Effector CD4-positive, alpha-beta T cell (primary cell): ENCODE data around the gene ATG10.
"Not testable (repeated sequence)": the region's sequence is repeated elsewhere in the genome, so short reads cannot be mapped to it uniquely, and the experiment has no call there.

Experiments
- DNase-seq: peaks from one replicate; pipeline ENCODE4 v3.0.0-alpha.2; 2020

ATG10 gene

DNA sequence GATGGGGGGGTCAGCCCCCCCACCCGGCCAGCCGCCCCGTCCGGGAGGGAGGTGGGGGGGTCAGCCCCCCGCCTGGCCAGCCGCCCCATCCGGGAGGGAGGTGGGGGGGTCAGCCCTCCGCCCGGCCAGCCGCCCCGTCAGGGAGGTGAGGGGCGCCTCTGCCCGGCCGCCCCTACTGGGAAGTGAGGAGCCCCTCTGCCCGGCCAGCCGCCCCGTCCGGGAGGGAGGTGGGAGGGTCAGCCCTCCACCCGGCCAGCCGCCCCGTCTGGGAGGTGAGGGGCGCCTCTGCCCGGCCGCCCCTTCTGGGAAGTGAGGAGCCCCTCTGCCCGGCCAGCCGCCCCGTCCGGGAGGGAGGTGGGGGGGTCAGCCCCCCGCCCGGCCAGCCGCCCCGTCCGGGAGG lies 168.0 kb downstream of the ATG10 start:
- DNase-seq, result not testable (repeated sequence)

DNA sequence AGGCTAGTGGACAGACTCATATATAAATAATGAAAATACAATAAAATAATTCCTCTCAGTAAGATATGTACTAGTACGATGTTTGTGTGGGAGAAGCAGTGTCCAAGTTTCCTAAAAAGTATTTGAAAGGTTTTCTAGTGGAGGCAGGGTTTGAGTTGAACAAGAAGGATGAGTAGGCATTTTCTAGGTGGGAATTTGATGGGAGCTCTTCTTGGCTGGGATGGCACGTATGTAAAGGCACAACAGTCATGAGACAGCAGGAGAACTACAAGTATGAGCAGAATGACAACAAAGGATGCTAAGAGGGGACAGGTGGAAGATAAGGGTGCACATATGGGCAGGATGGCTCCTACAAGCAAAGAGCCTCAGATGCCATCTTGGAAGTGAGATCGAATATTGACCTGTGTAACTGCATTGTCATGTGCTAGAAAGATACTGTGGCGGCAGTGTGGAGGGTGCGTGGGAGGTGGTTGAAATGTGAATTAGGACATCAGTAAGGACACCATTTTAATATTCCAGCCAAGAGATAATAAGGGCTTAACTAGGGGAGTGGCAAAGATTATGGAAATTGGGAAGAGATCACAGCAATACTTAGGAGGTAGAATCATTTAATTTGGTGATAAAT lies 170.5 kb downstream of the ATG10 start:
- no peak for DNase-seq

DNA sequence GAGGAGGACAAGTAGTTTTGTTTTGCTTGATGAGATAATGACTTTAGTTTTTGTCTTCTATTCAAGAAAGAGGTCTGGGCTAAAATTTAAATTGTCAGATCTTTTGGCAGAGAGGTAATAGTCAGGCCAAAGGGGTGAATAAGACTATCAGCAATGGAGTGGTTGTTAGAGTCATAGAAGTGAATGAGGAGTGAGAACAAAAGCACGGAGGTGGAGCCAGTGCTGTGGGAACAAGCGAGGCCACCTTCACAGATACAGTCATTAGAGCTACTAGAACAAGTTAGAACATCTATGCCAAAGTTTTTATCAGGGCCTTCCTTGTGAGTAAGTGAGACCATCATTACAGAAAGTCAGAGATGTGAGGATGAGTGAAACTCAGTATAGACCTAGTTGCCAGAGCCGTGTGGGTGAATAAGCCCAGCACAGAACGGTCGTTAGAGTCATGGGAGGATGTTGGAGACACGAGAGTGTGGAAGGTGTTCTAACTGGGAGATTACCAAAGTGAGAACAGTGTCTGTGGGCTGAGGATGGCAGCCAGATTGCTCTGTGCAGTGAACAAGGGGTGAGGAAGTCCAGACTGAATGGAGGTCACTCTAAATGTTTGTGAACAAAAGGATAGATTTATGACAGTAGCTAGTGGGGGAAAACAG lies 171.2 kb downstream of the ATG10 start:
- no peak for DNase-seq

DNA sequence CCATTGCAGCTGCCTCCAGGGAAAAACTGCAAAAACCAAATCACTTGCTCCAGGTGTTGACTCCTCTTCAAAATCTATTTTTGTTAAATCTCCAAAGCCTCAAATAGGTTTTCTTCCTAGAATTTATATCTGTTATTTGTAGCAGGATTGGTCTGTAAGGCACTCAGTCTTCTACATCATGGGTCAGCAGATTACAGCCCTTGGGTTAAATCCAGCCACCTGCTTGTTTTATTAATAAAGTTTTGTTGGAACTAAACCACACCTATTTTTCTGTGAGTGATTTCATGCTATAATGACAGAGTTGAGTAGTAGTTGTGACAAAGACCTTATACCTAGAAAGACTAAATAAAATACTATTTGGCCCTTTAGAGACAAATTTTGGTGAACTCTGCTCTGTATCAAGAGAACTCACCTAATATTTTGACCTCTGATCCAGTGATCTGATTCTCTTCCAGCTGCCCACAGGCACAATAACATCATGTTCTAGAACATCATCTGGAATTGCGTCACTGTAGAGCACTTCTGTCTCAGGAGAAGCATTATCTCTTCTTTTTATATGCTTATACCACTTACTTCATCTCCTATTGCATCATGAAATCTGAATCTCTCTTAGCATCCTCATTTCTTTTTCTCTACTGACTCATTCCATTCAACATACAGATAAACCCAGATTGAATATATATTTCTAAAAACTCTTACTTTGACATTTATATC lies 176.2 kb downstream of the ATG10 start:
- no peak for DNase-seq

DNA sequence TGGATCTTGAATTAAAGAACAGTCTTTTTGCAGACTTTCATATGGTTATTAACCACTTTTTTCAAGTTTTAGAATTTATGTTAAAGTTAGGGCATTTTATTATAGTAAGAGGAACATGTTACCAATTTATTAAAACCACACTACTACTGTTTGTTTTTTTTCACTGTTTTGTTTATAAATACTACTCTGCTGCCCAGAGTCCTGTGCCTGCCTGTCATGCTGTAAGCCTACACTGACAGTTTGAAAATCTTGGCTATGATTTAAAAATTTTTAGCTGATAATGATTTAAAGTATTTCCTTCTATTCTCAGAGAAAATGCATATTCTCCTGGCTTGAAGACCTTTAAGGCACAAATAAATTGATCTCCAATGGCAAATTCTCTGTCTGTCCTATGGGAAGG lies 177.6 kb downstream of the ATG10 start:
- no peak for DNase-seq

DNA sequence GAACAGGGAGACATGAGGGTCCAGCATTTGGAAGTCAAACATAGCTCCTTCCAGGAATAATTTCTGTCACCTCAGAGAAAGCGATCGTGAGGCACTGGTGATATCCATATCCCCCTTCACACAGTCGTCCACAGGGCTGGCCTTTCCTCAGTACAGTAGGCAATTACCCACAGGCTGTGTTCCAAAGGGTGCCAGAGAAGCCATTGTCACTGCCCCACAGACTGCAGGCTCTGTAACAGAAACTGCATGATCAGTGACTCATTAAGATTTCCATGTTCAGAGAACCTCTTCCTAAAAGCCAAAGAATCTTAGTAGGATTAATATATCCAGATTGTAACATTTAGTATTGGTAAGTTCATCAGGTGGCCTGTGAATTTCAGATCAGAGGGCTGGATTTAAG lies 178.7 kb downstream of the ATG10 start:
- DNase-seq, result no peak

DNA sequence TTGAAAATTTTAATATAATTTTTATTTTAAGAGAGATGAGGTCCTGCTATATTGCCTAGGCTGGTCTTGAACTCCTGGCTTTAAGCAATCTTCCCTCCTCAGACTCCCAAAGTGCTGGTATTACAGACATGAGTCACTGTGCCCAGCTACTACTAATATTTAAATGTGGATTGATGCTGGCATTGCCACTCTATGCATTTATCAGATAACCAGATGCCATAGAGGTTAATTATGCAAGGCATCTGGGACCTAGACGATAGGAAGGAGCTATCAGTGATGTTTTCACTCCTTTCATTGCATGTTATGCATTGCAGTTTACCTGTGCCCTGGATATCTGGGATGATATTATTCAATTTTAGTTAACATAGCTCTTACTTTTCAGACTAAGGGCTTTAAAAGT lies 179.4 kb downstream of the ATG10 start:
- no peak for DNase-seq

DNA sequence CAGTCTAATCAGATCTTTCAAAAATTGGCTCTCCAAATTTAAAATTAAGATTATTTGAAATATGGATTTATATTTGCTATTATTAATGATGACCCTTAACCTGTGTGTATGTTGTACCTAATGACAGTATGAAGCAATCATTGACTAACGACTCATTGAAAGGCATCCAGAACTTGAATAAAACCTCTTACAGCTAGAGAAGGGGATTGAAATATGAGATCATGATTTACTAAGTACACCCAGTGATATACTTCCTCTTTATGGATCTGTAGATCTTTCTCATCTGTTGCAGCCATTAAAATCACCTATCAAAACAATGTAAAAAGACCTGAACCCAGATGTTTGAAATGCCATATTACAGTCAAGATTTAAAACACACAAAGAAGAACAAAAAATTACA lies 179.8 kb downstream of the ATG10 start:
- DNase-seq, result no peak

DNA sequence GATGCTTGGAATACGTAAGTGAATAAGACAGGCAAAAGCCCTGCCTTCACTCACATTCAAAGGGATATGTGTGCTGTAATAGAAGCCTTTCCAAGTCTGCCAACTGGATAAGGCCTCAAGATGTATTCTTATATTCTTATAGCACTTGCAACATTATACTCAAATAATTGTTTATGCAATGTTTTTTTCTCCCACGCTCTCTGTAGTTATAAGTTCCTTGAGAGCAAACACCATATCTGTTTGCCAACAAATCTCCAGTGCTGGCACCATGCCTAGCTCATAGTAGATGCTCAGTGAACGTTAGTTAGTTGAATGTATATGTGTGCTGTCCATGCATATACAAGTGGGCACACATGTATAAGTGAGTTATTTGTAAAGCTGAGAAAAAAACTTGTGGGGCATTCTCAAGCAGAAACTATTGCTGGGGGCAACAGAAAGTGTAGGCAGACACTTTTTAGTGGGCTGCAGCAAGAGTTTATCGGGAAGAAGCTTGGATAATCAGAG lies 181.2 kb downstream of the ATG10 start:
- DNase-seq, result no peak

DNA sequence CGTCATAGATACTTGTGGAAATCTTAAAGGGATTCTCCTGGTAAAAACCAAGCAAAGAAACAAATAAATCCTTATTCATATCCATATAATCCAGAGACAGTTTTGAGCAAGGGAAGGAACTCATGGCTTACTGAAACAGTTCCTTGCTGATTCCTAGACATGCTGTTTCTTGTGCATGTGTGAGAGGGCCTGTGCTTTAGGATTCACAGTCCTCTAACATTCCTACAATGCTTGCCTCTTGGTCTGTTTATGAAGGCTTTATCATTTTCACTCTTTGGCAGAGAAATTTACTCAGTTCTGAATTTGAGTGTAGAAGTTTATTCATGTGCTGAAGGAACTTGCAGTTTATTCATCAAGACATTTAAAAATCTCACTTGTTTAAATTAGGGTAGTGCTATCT lies 183.0 kb downstream of the ATG10 start:
- no peak for DNase-seq

DNA sequence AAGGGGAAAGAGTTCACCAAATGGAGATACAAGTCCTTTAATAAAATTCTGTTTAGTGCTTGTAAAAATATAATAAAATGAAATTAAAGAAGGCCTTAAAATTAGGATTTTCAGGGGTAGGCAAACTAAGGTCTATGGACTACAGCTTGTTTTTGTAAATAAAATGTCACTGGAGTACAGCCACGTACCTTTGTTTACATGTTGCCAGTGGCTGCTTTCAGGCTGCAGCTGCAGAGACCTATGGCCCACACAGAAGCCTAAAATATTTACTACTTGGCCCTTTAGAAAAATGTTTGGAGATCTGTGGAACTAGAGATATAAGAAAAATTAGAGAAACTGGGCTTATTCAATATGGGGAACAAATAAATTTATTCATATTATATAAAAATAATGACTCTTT lies 183.5 kb downstream of the ATG10 start:
- no peak for DNase-seq

DNA sequence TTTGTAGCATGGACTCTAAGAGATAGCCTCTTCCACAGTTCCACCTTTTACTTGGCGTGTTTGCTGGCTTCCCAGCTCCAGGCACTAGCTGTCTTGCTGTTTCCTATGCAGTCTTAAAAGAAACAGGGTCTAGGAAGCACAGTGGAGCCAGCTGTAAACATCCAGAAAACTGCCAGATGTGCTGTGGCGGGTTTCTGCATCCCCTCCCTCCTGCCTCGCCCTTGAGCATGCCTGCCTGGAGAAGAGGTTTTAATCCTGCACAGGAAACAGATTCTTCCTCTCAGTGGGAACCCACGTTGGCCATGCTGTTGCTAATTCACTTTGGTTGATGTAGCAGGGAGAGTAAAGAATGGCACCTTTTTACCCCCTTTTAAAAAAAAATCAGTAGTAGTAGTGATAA lies 185.1 kb downstream of the ATG10 start:
- no peak for DNase-seq

DNA sequence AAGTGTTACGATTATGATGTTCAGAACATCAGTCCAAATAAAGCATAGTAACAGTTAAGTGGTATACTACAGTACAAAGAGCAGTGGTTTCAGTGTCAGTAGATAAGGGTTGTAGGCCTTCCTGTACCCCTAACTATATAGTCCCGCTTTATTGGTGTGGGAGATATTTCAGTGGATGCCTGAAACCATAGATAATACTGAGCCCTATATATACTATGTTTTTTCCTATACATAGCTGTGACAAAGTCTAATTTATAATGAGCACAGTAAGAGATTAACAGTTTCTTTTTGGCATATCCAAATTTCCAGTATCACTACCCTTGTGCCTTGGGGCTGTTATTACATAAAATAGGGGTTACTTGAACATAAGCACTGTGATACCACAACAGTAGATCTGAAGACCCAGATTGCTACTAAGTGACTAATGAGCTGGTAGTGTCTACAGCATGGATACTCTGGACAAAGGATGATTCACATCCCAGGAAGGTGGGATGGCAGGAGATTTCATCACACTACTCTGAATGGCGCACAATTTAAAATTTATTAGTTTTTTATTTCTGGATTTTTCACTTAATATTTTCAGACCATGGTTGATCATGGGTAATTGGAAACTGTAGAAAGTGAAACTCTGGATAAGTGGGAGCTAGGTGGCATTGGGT lies 187.1 kb downstream of the ATG10 start:
- DNase-seq, result no peak

DNA sequence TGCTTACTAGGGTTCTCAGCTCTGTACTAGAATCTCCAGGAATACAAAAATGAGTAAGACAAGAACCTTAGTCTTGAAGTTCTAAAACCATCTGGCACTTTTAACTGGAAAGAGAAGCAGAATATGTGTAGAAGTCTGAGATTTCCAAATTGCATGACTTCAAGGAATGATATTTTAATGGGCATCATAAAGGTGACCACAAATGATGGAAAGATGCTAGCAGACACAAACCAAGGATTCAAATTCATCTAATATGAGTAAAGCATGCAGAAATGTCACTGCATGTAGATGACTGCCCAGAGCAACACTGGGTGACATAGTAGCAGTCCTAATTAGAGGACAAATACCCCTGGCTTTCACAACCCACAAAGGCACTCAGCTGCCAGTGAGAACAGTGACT lies 189.1 kb downstream of the ATG10 start:
- DNase-seq, result no peak

DNA sequence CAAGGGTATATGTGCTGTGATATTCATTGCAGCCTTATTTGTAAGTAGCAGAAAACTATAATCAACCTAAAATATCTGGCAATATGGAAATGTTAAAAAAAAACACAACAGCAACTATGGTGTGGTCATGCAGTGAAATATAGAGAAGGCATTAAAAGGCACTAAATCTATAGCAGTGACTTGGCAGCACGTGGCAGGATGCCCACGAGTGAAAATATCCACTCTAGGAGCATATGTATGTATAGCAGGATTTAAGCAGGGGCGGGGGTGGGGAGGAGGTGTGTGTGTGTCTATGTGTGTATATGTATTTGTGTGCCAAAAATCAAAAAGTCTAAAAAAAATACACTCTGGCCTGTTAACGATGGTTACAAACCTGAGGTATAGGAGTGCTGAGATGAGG lies 190.8 kb downstream of the ATG10 start:
- no peak for DNase-seq

DNA sequence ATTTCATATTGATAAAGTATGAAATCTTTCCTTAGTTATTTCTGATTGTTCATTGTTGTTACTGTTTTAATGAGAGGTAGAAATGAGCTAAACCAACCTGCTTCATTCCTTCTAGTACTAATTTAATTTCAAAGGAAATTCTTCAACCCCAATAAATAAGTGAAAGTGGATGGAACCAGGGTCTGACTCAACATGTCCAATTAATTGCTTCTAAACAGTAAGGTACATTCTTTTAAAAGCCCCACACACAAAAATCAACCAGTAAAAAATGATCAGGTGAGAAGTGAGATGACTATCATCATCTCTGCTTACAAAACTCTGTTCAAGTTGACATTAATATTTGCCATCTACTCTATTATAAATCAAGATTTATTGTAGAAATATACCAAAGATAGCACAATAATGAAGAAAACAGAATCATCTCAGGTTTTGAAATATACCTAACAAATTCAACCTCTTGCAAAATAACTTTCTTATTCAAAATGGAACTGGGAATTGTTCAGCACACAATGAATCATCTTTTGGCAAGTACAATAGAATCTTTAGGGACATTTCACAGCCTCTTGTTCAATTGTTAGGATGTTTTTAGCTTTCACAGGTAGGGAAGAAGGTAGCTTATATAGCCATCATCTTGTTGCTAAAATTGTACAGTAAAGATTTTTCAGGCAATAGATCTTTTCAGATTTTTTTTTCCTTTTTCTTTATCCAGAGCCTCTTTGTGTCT lies 191.8 kb downstream of the ATG10 start:
- no peak for DNase-seq

DNA sequence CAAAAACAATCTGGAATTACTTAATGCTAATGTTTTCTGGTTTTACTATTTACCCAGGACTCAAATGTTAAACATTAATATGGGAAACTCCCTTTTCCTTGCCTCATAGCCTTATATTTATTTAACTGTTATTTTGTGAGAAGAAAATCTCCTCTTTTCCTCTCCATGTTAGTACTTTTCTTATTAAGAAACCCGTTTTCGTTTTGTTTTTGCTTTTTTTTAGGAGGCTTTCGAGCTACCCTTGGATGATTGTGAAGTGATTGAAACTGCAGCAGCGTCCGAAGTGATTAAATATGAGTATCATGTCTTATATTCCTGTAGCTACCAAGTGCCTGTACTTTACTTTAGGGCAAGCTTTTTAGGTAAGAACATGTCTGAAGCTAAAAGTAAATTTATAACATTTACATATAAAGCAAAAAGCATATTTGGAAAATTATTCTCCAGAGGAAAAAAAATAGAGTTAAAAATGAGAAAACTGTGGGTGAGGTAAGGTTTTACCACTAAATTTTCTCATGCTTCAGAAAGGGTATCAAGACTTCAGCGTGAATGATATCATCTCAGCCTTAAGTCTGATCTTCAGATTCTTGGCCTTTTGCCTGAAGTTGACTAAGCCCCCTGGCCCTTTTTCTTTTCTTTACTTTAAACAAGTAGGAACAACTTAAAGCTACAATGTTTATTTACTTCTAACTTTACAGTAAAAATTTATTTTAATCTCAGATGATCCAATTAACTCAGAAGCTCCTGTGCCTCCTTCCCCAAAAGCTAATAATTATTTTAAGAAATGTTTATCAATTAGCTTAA lies 192.6 kb downstream of the ATG10 start:
- DNase-seq, result no peak

DNA sequence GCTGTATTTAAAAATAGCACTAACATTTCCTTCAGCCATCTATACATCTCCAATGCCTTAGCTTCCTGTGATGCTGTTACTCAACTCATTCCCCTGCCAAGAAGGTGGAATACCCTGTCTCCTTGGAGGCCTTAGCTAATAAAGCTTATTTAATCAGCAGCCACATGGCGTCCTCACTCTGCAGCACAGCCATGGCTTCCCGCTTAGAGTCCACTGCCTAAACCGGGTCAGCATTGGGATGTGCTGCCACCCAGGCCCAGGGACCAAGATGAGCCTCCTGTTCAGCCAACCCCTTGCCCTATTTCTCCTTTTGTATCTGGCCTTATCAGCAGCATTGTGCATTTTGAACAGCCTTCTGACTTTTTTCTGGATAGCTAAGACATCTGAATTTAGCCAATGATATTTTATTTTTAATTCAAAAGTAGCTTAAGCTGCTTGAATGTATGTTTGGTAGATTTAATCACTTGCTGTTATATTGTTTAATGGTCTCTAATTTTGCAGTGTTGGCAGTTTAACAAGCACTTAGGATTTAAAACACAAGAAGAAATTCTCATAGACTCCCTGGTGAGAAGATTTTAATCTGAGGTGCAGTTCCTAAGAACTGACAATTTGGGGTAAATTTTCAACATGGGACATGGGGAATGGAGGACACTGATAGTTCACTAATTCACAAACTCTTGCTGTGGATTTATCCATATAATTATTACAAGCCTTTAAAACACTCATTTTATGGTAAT lies 193.3 kb downstream of the ATG10 start:
- no peak for DNase-seq

DNA sequence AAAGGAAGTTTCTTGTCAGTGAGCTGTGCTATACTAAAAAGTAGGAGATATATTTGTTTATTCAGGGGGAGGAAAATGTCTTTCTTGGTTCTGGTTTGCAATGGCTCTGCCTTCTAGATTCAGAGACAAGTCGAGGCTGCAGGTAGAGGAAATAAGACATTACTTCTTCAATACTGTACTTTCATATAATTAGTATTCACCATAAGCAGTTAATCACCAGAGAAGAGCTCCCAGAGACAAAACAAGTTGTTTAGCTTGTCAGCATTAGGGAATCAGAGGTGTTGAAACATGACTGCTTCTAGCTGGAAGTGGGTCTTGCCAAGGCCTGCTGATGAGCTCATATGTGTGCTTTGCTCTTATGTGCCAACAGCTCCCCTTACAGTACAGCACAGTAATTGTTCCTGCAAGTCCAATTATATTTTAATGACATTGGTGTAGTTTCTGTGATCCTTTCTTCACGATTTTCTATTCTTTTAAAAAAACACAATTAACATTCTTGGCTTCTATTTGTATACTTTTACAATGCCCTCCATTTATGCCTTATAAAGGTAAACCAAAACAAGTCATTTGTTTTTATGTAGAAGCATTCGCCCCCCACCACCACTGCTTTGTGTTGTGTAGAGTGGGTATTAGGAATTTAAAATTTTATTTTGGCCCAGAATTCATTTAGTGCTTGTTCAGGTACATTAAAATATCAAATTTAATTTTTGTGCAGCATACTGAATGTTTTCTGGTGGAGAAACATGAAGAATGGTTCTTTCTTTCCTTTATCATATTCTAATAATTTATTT lies 194.1 kb downstream of the ATG10 start:
- DNase-seq, result peak; percentile 5

DNA sequence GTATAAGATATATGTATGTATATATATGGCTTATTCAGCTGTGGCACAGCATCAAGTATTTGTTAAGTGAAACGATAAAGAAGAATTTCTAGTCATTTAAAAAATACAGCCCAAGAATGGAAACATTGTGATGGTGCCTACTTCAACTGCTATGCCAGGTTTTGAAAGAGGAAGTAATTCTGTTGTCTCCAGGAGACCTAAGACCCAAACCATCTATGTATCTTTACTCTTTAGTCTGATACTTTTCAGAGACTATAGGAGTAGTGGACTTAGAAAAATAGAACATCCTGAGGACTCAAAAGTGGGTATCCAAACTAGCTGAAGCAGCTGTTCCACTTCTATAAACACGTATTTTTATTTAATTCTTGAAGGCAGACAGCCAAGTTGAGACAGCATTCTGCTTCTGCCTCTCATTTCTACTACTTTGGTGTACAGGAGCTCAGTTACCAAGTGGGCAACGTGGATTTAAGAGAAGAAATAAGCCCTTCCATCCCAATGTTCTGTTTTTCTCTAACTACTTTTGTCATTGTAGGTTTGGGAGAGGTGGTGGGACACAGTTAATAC lies 195.6 kb downstream of the ATG10 start:
- no peak for DNase-seq
